ENCODE data around the gene MIPOL1.
"Not testable (repeated sequence)": the region's sequence is repeated elsewhere in the genome, so short reads cannot be mapped to it uniquely, and the experiment has no call there.

MIPOL1 gene

GRCh38 chr14:37187840-37188577 lies 9.7 kb upstream of the MIPOL1 start:
- not testable (repeated sequence) for DNase-seq

- DNase-seq, result not testable (repeated sequence)
Measured at GRCh38 chr14:37189733-37190132, 8.0 kb upstream of the MIPOL1 start.

GRCh38 chr14:37194698-37195097 lies 3.0 kb upstream of the MIPOL1 start:
- no peak for DNase-seq

GRCh38 chr14:37195327-37195726 lies 2.4 kb upstream of the MIPOL1 start:
- DNase-seq, result no peak

GRCh38 chr14:37196604-37197420 lies 925 bp upstream of the MIPOL1 start:
- DNase-seq, result no peak

GRCh38 chr14:37198273-37198598 lies 499 bp downstream of the MIPOL1 start:
- DNase-seq, result no peak

GRCh38 chr14:37198907-37199306 lies 1.2 kb downstream of the MIPOL1 start:
- DNase-seq, result no peak

GRCh38 chr14:37201724-37202123 lies 4.0 kb downstream of the MIPOL1 start:
- DNase-seq, result no peak

GRCh38 chr14:37202265-37202664 lies 4.5 kb downstream of the MIPOL1 start:
- DNase-seq, result no peak

GRCh38 chr14:37202812-37203211 lies 5.1 kb downstream of the MIPOL1 start:
- DNase-seq, result no peak

GRCh38 chr14:37203423-37203822 lies 5.7 kb downstream of the MIPOL1 start:
- DNase-seq, result no peak

- not testable (repeated sequence) for DNase-seq
Measured at GRCh38 chr14:37205623-37206605, 8.2 kb downstream of the MIPOL1 start.

- DNase-seq, result not testable (repeated sequence)
Measured at GRCh38 chr14:37209617-37210016, 11.9 kb downstream of the MIPOL1 start.

- DNase-seq, result no peak
Measured at GRCh38 chr14:37210448-37210847, 12.7 kb downstream of the MIPOL1 start.

GRCh38 chr14:37213016-37213415 lies 15.3 kb downstream of the MIPOL1 start:
- DNase-seq, result no peak

- DNase-seq, result no peak
Measured at GRCh38 chr14:37215345-37215744, 17.6 kb downstream of the MIPOL1 start.

- no peak for DNase-seq
Measured at GRCh38 chr14:37221073-37221472, 23.3 kb downstream of the MIPOL1 start.

- DNase-seq, result no peak
Measured at GRCh38 chr14:37223947-37224474, 26.3 kb downstream of the MIPOL1 start.

GRCh38 chr14:37225668-37226067 lies 27.9 kb downstream of the MIPOL1 start:
- not testable (repeated sequence) for DNase-seq

GRCh38 chr14:37230551-37231194 lies 32.9 kb downstream of the MIPOL1 start:
- DNase-seq, result no peak

- no peak for DNase-seq
Measured at GRCh38 chr14:37232907-37233481, 35.3 kb downstream of the MIPOL1 start.

- no peak for DNase-seq
Measured at GRCh38 chr14:37234222-37234621, 36.5 kb downstream of the MIPOL1 start.
